A204.1 (cell line): ENCODE measurements around the gene COL20A1.

Experiments used
- FAIRE-seq: peaks from 2 replicates; lab custom pipeline; 2012; peaks lifted over from hg19 to GRCh38; lab: Jason Lieb, UNC

The COL20A1 gene

DNA sequence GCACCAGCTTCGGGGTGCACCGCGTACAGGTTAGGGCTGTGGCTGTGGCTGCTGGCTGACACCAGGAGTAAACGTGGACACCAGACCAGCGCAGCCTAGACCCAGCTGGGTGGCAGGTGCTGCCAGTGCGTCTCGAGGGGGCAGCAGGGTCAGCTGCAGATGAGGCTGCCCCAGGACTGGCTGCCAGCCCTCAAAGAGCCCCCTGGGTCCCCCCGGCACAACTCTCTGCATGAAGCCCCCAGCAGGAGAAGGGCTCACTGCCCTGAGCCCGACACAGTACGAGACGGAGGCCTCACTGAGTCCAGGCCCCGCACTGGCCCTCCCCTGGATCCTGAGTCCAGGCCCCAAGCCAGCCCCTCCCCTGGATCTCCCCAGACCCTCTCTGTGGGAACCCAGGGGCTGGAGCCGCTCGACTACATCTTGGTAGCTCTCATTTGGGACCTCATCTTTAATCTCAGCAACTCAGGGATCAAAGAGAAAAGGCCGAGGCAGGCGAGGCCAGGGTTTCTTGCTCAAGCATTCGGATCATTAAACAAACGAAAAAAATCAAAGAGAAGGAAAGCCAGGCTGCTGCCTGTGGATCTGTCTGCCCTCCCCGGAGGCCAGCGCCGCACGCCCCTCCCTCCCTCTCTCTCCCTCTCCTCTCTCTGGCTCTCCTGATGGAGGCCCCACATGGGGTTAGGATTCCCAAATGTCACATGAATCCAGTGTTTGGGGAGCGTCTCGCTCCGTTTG lies 31.8 kb upstream of the COL20A1 start:
- no peak for FAIRE-seq

- no peak for FAIRE-seq
These were observed 31.0 kb upstream of the COL20A1 start for GRCh38 chr20:63261795-63262528.

DNA sequence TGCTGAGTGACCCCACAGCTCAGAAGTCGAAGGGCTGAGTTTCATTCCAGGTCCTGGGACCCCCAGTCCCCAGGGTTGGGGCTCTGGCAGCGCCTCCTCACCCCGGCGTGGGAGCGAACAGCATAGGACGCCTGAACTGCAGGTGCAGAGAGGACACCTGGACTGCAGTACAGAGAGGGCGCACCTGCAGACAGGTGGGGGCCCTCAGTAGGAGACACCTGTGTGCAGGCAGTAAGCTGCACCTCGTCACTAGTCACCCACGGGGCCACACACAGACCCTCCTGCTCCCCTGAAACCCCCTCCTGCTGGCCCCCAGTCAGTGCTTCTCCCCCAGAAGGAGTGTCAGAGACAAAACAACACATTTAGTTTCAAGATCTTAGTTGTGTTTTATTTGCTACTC lies 30.1 kb upstream of the COL20A1 start:
- FAIRE-seq: no peak

GRCh38 chr20:63264000-63264399 lies 29.0 kb upstream of the COL20A1 start:
- FAIRE-seq: no peak

- FAIRE-seq: no peak
These were observed 28.5 kb upstream of the COL20A1 start for GRCh38 chr20:63264519-63264918.

DNA sequence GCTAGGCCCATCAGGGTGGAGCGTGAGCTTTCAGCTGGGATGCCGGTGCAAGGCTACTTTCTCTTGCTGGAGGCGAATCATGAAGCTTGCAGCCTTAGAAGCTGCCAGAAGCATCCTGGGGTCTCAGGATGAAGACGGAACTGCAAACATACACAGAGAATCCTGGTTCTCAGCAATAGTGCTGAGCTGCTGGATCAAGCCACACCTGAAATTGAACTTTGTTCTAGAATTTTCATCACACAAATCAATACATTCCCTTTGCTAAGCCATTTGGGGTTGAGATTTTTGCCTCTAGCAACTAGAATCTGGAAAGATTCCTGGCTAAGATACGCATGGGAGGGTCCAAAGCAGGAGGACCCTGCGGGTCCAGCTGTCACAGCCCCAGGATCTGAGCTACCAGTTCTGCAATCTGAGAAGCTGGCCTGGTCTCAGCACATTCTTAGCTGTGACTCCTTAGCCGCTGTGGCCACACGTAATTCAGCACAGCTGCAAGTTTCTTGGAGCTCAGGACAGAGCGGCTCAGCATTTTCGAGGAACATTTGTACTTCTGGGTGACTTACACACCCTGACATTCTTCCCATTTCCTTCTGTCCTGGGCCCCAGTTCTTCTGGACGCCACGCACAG lies 27.0 kb upstream of the COL20A1 start:
- FAIRE-seq: no peak

DNA sequence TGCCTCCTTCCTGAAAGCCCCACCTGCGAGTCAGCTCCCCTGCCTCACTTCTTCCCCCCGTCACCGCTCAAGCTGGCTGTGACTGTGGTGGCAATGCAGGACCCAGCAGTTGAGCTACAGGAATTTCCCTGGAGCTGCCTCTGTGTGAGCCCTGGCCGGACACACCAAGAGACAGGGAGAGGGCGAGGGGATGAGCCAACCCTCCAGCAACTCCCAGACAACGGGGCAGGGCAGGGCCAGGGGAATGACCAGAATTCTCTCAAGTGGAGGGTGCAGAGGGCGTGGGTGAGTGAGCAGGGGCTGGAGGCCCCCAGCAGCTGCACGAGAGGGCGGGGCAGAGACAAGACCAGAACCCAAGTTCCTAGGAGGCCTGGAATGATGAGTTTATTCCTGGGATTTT lies 25.3 kb upstream of the COL20A1 start:
- no peak for FAIRE-seq

DNA sequence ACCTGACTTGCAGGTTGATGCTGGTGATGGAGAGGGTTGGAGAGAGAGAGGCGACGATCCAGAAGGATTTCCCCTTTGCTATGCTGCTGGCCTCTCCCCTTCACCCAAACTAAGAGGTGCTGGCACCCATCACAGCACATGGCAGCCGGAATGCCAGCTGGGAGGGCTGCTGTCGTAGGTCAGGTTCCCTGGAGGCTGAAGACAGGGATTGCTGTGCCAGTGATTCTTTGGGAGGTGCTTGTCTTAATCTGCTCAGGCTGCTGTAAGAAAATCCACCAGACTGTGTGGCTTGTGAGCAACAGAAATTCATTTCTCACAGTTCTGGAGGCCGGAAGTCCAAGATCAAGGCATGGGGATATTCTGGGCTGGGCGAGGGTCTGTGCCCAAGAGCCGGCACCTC lies 24.7 kb upstream of the COL20A1 start:
- FAIRE-seq: no peak

- no peak for FAIRE-seq
These were observed 24.1 kb upstream of the COL20A1 start for GRCh38 chr20:63268671-63269439.

DNA sequence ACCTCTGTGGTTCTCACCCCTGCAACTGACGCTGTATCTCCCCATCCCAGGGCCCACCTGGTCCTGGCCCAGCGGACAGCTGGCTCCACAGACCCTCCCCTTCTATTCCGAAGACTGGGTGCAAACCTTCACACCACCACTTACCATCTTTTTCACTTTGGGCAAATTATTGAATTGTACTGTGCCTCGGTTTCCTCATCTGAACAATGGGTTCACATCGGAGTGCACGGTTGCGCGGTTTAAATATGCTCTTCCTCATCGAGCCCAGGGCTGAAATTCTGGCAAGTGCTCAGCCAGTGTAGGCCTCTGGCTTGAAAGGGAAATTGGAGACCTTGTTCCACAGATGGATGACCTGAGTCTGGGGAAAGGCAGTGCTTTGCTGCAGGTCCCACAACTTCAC lies 23.3 kb upstream of the COL20A1 start:
- FAIRE-seq: no peak

GRCh38 chr20:63270606-63271325 lies 22.2 kb upstream of the COL20A1 start:
- no peak for FAIRE-seq

DNA sequence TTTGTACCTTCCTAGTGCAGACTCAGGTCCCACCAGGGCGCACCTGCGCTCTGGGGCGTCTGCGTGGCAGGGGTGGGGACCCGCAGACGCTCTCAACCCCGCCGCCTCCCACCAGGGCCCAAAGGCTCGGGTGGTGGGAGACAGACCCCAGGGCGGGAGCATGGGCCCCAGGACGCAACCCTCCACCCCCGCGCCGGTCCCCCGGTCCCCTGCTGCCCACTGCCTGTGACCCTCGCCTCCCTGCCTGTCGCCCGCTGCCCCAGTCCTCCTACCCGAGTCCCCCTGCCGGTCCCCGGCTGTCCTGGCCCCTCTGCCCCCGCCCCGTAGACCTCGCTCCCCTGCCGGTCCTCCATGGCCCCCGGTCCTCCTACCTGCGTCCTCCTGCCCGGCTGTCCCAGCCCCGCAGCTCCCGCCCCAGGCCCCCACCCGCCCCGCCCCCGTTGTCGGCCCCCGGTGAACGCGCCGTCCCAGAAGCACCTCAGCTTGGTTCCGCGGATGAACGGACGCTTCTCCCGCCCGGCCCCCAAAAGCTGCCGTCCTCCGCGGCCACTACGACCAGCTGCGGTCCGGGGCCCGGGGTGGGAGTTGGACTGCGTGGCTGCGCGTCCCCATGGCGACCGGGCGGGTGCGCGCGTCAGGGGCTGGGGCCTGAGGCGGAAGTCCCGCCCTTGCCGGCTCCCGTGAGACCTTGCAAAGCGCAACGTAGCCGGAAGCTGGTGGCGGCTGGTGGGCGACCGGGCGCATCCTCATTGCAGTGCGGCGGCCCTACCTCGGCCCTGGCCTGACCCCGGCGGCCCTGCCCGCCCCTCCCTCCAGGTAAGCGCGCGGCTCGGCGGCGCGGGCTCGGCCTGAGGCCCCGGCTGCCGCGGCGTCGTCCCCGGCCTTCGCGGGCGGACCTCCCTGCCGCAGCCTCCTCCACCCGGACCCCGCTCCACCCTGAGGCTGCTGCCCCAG lies 20.6 kb upstream of the COL20A1 start, which contains the start of gene ARFGAP1:
Gene ARFGAP1, plus strand, starts transcription at position 709 of the 954 bp plus-strand sequence. CDS start 2,768 bp downstream, outside the sequence.
- FAIRE-seq: no peak

DNA sequence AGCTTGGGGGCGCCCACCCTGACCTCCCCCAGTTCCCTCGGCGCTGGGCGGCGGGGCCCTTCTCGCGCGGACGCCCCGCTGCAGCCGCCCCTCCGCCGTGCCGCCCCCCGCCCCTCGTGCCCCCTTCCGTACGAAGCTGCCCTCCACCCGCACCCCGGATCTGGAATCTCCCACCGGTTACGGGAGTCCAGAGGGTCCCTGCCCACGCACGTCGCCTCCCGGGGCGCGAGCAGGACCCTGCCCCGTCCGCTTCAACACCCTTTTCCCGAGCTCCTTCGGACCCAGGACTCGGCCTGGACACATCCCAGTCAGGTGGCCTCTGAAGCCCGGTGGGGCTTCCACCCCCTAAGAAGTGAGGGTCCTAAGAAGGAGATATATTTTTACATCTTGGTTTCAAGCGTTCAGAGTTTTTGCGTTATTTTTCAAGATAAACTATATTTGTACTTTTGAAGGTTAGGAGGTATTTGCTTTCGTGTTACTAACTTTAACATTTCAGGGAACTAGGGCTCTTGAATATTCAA lies 19.9 kb upstream of the COL20A1 start:
- FAIRE-seq: no peak

GRCh38 chr20:63273635-63274380 lies 19.2 kb upstream of the COL20A1 start:
- FAIRE-seq: no peak

DNA sequence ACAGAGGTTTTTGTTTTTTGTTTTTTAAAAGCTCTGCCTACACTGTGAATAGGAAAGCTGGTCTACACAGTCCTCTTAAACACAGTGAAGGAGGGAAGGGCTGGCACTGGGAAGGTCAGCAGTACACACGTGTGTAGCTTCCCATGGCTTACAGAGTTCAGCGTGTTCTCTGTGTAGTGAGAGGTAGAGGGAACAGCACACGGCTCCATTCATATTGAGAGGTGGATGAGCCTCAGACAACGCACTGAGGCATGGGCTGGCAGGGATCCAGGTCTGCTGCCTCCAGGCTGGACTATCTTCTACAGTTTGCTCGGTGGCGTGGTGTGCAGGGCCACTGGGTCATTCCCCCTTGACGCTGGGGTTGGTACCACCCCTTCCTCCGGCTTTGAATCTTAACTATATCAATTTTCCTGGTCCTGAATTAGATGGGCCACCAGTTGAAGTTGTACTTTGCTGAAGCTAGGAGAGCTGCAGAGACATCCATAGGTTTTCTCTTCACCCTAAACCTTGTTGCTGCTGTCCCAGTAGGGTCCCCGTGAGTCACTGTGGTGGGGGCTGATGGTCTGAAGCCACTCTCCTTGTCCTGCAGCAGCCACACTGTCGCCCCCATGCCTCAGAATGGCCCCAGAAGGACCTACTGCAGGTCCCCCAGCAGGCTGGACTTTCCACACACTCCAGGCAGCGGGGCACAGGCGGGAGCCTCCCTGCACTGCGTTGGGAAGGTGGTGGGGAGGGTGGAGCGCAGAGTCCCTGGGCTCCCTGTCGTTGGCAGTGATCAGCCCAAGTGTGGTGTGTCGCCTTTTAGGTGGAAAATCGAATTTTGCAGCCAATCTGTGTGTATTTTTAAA lies 18.4 kb upstream of the COL20A1 start:
- no peak for FAIRE-seq

- no peak for FAIRE-seq
These were observed 17.2 kb upstream of the COL20A1 start for GRCh38 chr20:63275825-63276224.

GRCh38 chr20:63276956-63277355 lies 16.0 kb upstream of the COL20A1 start:
- FAIRE-seq: no peak

- no peak for FAIRE-seq
These were observed 15.3 kb upstream of the COL20A1 start for GRCh38 chr20:63277466-63278272.
